ENCODE results near the gene ANXA6. TPM values are rescaled to one million over a fixed set of nuclear protein-coding genes. Genes with fewer than 3 reads are reported as not detected.

ANXA6 gene
- polyA plus RNA-seq, 4 donors = 7.2 to 74.9 (median 46.7) TPM

Other genes with a start within 250 kb of the ANXA6 start
- 1,000 to 10,000 TPM in 1 of 4 donors, 100 to 1,000 TPM in 1, 10 to 100 TPM in 2; 19.9 to 1,014 (median 112) TPM for gene GPX3, start 137.2 kb downstream of the ANXA6 start, polyA plus RNA-seq
- gene TNIP1, start 76.7 kb downstream of the ANXA6 start, polyA plus RNA-seq = 100 to 1,000 TPM in 2 of 4 donors, 10 to 100 TPM in 2; 78.7 to 190 (median 131) TPM
- 10 to 100 TPM in 3 of 4 donors, 1 to 10 TPM in 1; 5.6 to 48.0 (median 28.0) TPM for gene CCDC69, start 66.3 kb upstream of the ANXA6 start, polyA plus RNA-seq
- 10 to 100 TPM in 2 of 4 donors, 1 to 10 TPM in 2; 4.0 to 22.5 (median 12.1) TPM for gene GM2A, start 95.4 kb upstream of the ANXA6 start, polyA plus RNA-seq
- not detected for gene SLC36A3, start 146.0 kb upstream of the ANXA6 start, polyA plus RNA-seq
- gene SLC36A2, start 189.8 kb upstream of the ANXA6 start, polyA plus RNA-seq = not detected